Prostate gland (tissue), 2 donors: ENCODE measurements around the gene FRZB. TPM values are rescaled to one million over a fixed set of nuclear protein-coding genes. Genes with fewer than 3 reads are reported as not detected.

ENCODE experiments used
- DNase-seq: peaks from one replicate; pipeline ENCODE4 v3.0.0-alpha.2; 2019; ENCODE audit warnings: low spot score
- H3K27ac ChIP-seq, 2 donors: fragments of 200-600 bp; sonication (generic); 2 replicates each; pipeline ENCODE4 v1.5.1; 2017 to 2019
- H3K27me3 ChIP-seq: fragments of 200-600 bp; sonication (generic); replicated peaks from 2 replicates; pipeline ENCODE4 v1.5.1; 2019; ENCODE audit not compliant: insufficient read depth
- H3K36me3 ChIP-seq, 2 donors: fragments of 200-600 bp; sonication (generic); 1 replicate in 1 of 2; 2 replicates in 1 of 2; pipeline versions ENCODE4 v1.5.1 to v1.8.1; 2017 to 2019
- H3K4me1 ChIP-seq: fragments of 200-600 bp; sonication (generic); replicated peaks from 2 replicates; pipeline ENCODE4 v1.5.1; 2019
- H3K4me3 ChIP-seq, 2 donors: fragments of 200-600 bp; sonication (generic); 2 replicates each; pipeline ENCODE4 v1.5.1; 2017 to 2019
- H3K9me3 ChIP-seq: fragments of 200-600 bp; sonication (generic); 2 replicates; pipeline ENCODE4 v1.5.1; 2017
- CTCF ChIP-seq, 4 experiments: fragments of 200-600 bp in 2 of 4; fragments of 450-650 bp in 2 of 4; sonication (generic) in 2 of 4; IDR thresholded peaks; 1 replicate in 3 of 4; 2 replicates in 1 of 4; pipeline ENCODE4 v1.5.1; 2016 to 2019; ENCODE audit warnings: antibody characterized with exemption in 4 of 4, mild to moderate bottlenecking in 2 of 4, moderate library complexity in 2 of 4
- POLR2A ChIP-seq: fragments of 450-650 bp; IDR thresholded peaks from one replicate; pipeline ENCODE4 v1.6.1; 2016; ENCODE audit warnings: antibody characterized with exemption, mild to moderate bottlenecking
- POLR2AphosphoS5 ChIP-seq: sonication (generic); formaldehyde crosslinking; IDR thresholded peaks from one replicate; pipeline ENCODE4 v1.6.1; 2017; ENCODE audit warnings: antibody characterized with exemption
- WGBS: methylation state at CpG from one replicate; pipeline ENCODE4 v1.1.5; 2018; 5-methylcytosine and 5-hydroxymethylcytosine counted together
- intact Hi-C: fragments of 100-400 bp; cut with DNase I; formaldehyde crosslinking; loops from one replicate; pipeline ENCODE4 v1.14.2; 2022
- total RNA-seq, 2 donors: library from RNA; depleted of rRNA; stranded (reverse); fragments of >200 nt; gene quantifications; one replicate each; pipeline ENCODE4 v1.1.0, GENCODE V29; 2016

FRZB gene
- total RNA-seq, 2 donors from 2014 or later: 0.91 to 7.6 TPM

GRCh38 chr2:182906454-182906853, 40.0 kb upstream of the FRZB start:
- Histone ChIP-seq H3K36me3 (no peaks in the 10 kb centered on the region), H3K27me3 (no peaks in the 10 kb centered on the region), H3K4me3 (no peak overlapping the region), H3K4me1 (no peaks in the 10 kb centered on the region), H3K9me3 (no peaks in the 10 kb centered on the region), H3K27ac (no peak overlapping the region)
- DNase-seq: no peak
- TF ChIP-seq POLR2AphosphoS5: no peak
- TF ChIP-seq CTCF (IDR thresholded peaks at IDR 0.05): no peak
- TF ChIP-seq POLR2A: no peak
- intact Hi-C loops: no loop called here

DNA sequence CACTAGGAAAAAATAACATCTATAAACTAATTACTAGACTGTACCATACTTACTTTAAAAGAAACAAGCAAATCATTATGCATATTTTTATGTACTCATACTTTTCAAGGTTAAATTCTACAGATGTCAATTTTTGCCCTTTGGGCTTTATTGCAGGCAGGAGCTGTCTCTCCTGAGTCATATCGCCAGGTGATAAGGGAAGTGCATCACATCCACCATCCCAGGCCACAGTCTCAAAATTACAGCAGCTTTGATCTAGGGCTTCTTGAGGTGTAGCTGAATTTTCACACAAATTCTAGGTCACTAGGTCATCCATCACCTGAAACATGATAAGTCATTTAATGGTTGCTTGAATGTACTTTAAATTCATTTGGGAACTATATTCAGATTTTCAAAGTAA, 38.4 kb upstream of the FRZB start:
- Histone ChIP-seq H3K27me3 (no peaks in the 10 kb centered on the region), H3K4me1 (no peaks in the 10 kb centered on the region), H3K36me3 (no peaks in the 10 kb centered on the region), H3K4me3 (no peak overlapping the region), H3K27ac (no peak overlapping the region), H3K9me3 (no peaks in the 10 kb centered on the region)
- TF ChIP-seq CTCF (IDR thresholded peaks at IDR 0.05) (no peak), POLR2A (no peak), POLR2AphosphoS5 (no peak)
- WGBS: 100% methylated on average over 1 of the region's 1 CpG
- DNase-seq: no peak
- intact Hi-C loops: no loop called here

- DNase-seq: no peak
- Histone ChIP-seq H3K4me3 (no peak overlapping the region), H3K9me3 (no peaks in the 10 kb centered on the region), H3K4me1 (no peaks in the 10 kb centered on the region), H3K27ac (no peak overlapping the region), H3K27me3 (no peaks in the 10 kb centered on the region), H3K36me3 (no peaks in the 10 kb centered on the region)
- WGBS: 85% methylated on average over 2 of the region's 2 CpGs
- intact Hi-C loops: no loop called here
- TF ChIP-seq CTCF (IDR thresholded peaks at IDR 0.05) (no peak), POLR2AphosphoS5 (no peak), POLR2A (no peak)
These were observed 37.1 kb upstream of the FRZB start for GRCh38 chr2:182903566-182903965.

DNA sequence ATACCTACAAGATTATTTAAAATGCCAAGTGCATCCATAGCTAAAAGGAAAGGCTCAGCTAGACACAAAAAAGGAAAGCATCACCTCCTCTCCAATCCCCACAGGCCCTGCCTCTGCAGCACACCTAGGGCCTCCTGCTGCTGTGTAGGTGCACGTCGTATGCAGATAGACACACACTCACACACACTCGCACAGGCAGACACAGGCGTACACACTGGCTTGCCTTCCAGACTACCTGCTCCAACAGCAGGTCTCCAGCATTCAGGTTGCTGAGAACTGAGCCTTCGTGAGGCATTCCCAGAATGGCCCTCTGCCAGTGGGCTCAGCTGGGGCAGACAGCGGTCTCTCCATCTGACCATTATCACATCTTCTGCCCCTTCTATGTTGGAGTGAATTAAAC, 35.3 kb upstream of the FRZB start:
- DNase-seq: no peak
- Histone ChIP-seq H3K36me3 (no peaks in the 10 kb centered on the region), H3K9me3 (no peaks in the 10 kb centered on the region), H3K27me3 (no peaks in the 10 kb centered on the region), H3K4me3 (no peak overlapping the region), H3K4me1 (no peaks in the 10 kb centered on the region), H3K27ac (no peak overlapping the region)
- no peak for TF ChIP-seq POLR2A
- TF ChIP-seq POLR2AphosphoS5: no peak
- TF ChIP-seq CTCF (IDR thresholded peaks at IDR 0.05): no peak
- 89% methylated on average over 6 of the region's 6 CpGs for WGBS
- intact Hi-C loops: no loop called here

DNA sequence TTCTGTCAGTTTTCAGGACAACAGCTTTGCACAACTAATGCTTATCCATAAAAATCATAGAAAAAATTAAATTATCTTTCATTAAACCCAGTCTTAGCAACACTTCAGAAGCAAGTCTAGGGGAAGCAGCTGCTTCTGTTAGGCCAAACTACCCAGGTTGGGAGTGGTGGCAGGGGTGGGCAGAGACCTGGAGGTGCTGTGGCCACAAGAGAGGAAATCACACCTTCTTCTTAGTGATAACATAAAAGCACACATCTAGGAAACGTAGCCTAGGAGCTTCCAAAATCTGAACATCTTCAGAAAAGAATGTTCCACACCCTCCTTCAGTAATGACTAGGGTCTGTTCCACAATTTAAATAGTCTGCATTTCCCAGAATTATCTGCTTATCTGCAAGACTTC, 32.3 kb upstream of the FRZB start:
- TF ChIP-seq POLR2AphosphoS5 (no peak), CTCF (IDR thresholded peaks at IDR 0.05) (no peak), POLR2A (no peak)

More for the DNA sequence above, 32.3 kb upstream of the FRZB start:
- Histone ChIP-seq H3K27me3 (no peaks in the 10 kb centered on the region), H3K9me3 (no peaks in the 10 kb centered on the region), H3K4me1 (no peaks in the 10 kb centered on the region), H3K36me3 (no peaks in the 10 kb centered on the region), H3K27ac (no peak overlapping the region), H3K4me3 (no peak overlapping the region)
- DNase-seq: no peak
- intact Hi-C loops: no loop called here
- 59% methylated on average over 1 of the region's 1 CpG for WGBS
